Eye (tissue), 1 donor: ENCODE data around the gene ADAM12.
"Not testable (repeated sequence)": the region's sequence is repeated elsewhere in the genome, so short reads cannot be mapped to it uniquely, and the experiment has no call there.

Source experiments
- DNase-seq: peaks from one replicate; pipeline ENCODE4 v3.0.0-alpha.2; 2015

Gene ADAM12

GRCh38 chr10:126255313-126255712, 133.0 kb downstream of the ADAM12 start:
- DNase-seq = no peak

GRCh38 chr10:126253611-126253998, 134.7 kb downstream of the ADAM12 start:
- DNase-seq = no peak

DNA sequence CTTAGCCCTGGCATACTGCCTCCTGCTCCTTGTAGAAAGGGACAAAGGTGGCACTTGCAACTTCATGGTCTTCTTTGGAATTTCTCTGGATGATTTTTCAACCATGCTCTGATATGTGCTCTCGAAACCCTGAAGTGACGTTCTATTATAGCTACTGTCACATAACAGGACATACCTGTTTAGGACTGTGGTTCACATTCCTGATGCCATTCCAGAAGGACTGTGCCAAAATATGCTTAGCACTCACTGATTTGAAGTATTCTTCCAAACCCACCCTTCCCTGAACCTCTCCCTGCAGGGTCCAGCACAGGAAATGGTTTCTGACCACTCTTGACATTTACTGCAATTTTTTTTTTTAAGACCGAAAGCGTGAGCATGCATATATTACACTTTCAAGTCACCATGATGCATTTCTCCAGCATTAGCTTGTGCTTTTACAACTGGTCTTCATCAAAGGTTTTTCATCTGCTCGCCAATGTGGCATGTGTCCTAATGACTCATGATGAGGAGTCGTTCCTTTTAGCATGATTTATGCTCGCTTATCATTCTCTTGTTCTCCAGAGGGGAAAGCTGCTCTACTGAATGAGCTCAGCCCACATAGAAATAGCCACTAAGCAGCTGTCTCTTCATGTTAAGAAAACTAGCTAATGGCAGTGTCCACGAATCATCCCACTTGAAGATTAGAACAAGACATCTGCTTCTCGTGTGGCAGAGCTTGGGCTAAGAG, 135.2 kb downstream of the ADAM12 start:
- DNase-seq = peak; percentile 59

GRCh38 chr10:126251778-126252407, 136.4 kb downstream of the ADAM12 start:
- DNase-seq = no peak

GRCh38 chr10:126250527-126251310, 137.6 kb downstream of the ADAM12 start:
- no peak for DNase-seq

DNA sequence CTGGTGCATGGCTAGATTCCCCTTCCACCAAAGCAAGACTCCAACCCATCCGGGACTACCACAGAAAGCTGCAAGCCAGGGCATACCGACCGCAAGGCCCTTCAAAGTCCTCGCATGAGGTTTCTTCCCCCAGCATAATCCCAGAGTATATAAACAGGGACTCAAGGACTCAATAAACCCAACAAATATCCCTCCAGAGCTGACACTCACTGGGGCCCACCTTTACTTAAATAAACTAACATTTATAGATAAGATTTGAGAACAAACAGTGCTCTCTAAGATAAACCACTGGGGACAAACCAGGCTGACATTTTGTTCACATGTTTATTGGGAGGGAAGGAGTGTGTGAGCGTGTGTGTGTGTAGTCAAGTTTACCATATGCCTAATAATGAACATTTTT, 138.2 kb downstream of the ADAM12 start:
- no peak for DNase-seq

DNA sequence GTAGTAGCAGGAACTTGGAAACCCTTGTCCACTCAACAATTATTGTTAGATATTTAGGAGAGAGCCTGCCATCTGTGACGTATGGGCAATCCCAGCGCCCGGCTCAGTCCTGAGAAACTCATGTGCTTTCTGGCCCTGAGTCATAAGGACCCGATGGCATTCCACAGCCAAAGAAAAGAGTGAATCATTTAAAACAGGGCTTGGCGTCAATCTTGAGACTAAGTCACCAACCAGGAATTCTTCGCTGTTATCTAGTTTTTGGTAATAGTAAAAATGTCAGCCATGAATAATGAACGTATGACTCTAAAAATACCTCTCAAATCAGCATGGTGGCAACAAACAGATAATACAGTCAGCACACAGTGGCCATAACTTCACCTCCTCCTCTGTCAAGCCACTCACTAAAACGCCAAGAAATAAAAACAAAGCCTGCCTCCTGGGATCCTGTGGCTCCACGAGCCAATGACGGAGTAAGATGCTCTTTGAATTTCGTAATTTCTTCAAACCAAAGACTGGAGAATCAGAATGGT, 140.8 kb downstream of the ADAM12 start:
- DNase-seq = no peak

DNA sequence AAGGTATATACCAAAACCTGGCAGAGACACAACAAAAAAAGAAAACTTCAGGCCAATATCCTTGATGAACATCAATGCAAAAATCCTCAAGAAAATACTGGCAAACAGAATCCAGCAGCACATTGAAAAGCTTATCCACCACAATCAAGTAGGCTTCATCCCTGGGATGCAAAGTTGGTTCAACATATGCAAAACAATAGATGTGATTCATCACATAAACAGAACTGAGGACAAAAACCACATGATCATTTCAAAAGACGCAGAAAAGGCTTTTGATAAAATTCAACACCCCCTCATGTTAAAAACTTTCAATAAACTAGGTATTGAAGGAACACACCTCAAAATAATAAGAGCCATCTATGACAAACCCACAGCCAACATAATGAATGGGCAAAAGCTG, 141.9 kb downstream of the ADAM12 start:
- DNase-seq = not testable (repeated sequence)

DNA sequence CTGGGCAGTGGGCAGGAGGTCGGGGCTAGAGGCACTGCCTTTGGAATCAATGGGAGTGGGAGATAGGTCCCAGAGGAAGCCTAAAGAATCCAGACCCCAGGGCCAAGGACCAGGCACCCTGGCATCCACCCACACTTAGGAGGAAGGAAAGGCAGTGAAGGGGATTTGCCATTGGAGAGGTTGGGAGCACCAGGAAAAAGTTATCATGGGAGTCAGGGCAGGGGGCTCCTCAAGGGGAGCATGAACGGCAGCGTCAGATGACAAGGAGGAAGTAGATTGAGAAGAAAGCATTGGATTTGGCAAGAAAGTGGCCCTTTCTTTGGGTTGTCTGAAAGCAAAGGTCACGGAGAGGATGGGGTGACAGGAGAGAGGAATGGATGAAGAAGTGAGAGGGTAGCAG, 142.8 kb downstream of the ADAM12 start:
- no peak for DNase-seq

GRCh38 chr10:126243971-126244370, 144.3 kb downstream of the ADAM12 start:
- no peak for DNase-seq

GRCh38 chr10:126243306-126243705, 145.0 kb downstream of the ADAM12 start:
- DNase-seq = no peak

GRCh38 chr10:126242397-126243260, 145.6 kb downstream of the ADAM12 start:
- DNase-seq = peak; percentile 81

DNA sequence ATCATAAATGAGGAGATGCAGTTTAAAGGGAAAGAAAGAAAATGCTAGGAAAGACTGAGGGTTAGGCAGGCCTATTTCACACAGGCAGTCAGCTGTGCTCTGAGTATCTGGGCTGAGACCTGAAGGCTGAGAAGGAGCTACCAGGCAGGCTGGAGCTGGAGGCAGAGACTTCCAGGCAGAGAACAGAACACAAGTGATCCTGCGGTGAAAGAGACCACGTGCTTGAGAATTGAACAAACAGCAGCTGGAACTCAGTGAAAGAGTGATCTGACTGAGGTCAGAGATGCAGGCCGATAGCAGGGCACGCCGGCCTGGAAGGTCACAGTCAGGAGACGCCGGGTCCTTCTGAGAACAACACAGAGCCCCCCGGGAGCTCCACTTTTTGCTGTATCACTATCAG, 147.8 kb downstream of the ADAM12 start:
- DNase-seq = peak; percentile 63

DNA sequence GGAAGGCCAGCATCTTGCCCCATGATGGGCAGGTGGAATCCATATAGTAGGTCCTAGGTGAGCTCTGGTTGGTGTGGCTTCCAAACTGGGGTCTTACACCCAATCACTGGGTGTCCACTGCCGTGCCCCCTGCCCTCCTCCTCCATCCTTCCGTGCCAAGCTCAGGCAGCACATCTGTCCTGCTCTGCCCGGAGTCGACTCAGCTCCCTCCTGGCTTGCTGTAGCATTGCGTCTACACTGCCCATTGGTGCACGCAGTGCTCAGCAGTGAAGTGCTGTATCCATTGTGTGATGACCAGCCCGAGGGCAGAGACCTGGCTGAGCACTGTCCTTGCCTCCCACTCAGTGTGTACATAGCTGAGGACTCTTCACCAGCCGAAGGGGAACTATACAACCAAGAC, 148.4 kb downstream of the ADAM12 start:
- DNase-seq = no peak

- DNase-seq = no peak
Observed at GRCh38 chr10:126235979-126236851, 152.1 kb downstream of the ADAM12 start.

- no peak for DNase-seq
Observed at GRCh38 chr10:126235091-126235978, 152.9 kb downstream of the ADAM12 start.

DNA sequence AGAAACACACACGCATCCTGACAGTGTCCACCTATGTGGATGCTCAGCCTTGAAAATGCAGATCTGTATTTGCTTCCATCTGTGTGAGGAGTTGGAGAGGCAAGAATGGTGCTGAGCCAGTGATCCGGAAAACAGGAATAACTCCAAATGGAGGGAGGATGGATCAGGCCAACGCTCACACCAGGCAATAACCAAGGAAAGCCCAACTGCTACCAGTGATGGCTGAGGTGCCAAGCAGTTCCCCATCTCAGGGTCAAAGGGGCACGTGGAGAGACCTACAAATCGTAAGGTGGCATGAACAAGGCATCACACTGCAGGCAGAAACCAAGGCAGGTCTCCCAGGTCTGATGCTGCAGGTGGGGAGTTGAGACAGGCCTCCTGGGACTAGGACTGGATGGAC, 153.6 kb downstream of the ADAM12 start:
- DNase-seq = no peak

DNA sequence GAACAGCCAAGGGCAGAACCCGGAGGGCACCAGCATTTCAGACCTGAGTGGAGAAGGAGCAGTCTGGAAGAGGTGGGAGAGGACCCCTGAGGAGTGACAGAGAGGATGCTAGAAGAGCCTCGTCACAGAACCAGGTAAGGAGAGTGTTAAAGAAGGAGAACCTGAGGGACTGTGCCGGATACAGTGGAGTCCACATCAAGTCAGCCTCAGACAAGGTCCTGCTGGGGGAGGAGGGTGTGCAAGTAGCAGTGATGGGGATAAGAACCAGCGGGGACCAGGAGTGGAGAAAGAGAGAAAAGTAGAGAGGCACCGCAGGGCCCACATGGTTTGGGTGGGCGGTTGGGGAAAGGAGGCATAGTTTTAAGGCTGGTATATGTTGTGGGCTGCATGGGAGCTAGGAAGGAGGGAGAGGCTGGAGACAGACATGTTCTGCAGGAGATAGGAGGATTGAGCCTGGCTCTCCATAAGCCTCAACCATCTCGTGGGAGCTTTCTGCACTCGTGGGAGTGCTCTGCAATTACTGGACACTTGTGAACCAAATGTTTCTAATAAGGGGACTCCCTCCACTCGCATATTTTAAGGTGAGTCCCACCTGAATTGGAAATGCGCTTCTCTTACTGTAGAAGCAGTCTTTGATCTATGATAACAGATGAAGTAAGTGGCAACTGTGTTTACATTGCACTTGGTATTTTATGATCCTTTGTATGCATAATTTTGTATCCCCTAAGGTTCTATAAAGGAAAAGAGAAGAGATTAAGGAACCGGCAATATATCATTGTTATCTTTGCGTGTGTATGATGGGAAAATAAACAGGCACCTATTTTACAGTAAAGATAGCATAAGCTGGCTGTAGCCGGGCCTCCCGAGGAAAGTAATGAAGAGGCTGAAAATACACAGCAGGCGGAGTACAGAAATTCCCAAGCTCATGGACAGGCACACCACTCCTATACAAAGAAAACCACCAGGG, 154.8 kb downstream of the ADAM12 start:
- no peak for DNase-seq

DNA sequence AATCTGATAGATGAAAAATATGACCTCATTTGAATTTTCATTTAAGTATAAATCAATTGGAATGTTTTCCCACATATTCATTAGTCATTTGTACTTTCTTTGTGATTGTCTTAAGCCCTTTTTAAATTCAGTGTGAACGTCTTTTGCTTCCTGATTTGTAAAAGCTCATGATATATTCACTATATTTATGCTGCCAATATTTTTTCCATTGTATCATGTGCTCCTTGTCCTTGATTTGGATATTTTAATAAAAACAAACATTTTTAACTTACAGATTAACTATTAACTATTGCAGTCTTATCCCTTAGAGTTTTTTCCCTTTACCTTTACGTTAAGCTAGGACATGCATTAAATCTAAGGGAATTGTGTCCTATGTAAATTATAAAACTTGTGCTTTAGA, 157.7 kb downstream of the ADAM12 start:
- no peak for DNase-seq
